Bronchial epithelial cell (primary cell): ENCODE measurements around the gene SOX6. TPM values are rescaled to one million over a fixed set of nuclear protein-coding genes. Genes with fewer than 3 reads are reported as not detected.

Experiments used
- DNase-seq: peaks from one replicate; pipeline ENCODE4 v3.0.0-alpha.2; 2010; ENCODE audit warnings: low read depth
- FAIRE-seq: peaks from 2 replicates; lab custom pipeline; 2011; peaks lifted over from hg19 to GRCh38; lab: Jason Lieb, UNC
- H3K27me3 ChIP-seq: 2 replicates; pipeline ENCODE4 v1.5.1; 2011; ENCODE audit warnings: low read length; ENCODE audit not compliant: control insufficient read depth, insufficient read depth
- H3K36me3 ChIP-seq: 2 replicates; pipeline ENCODE4 v1.5.1; 2011; ENCODE audit warnings: low read length; ENCODE audit not compliant: control insufficient read depth, insufficient read depth
- H3K4me3 ChIP-seq: 2 replicates; pipeline ENCODE4 v1.5.1; 2011; ENCODE audit warnings: mild to moderate bottlenecking, low read depth, low read length, control low read depth
- CTCF ChIP-seq: IDR thresholded peaks from 2 replicates; pipeline ENCODE4 v1.5.1; 2011; ENCODE audit warnings: mild to moderate bottlenecking, moderate library complexity, low read length, control low read depth, inconsistent platforms; ENCODE audit not compliant: insufficient read depth, severe bottlenecking
- total RNA-seq: library from RNA; depleted of rRNA; stranded (reverse); fragments of >200 nt; gene quantifications from 2 replicates; pipeline ENCODE4 v1.2.1, GENCODE V29; 2014

SOX6 gene
- total RNA-seq, 1 donor from 2014 or later = 0.53 TPM

GRCh38 chr11:16089481-16089880 lies 266.9 kb downstream of the SOX6 start:
- DNase-seq (no peak), FAIRE-seq (no peak)
- Histone ChIP-seq H3K36me3 (no peaks in the 10 kb centered on the region), H3K4me3 (no peak overlapping the region), H3K27me3 (no peaks in the 10 kb centered on the region)
- TF ChIP-seq CTCF = no peak

GRCh38 chr11:16088774-16089173 lies 267.6 kb downstream of the SOX6 start:
- no peak for FAIRE-seq
- no peak for DNase-seq
- H3K27me3 ChIP-seq = no peaks in the 10 kb centered on the region
- H3K36me3 ChIP-seq = no peaks in the 10 kb centered on the region
- H3K4me3 ChIP-seq = no peak overlapping the region
- TF ChIP-seq CTCF = no peak

- FAIRE-seq (no peak), DNase-seq (no peak)
- TF ChIP-seq CTCF = no peak
- Histone ChIP-seq H3K4me3 (no peak overlapping the region), H3K27me3 (no peaks in the 10 kb centered on the region), H3K36me3 (no peaks in the 10 kb centered on the region)
Observed at GRCh38 chr11:16087886-16088285, 268.5 kb downstream of the SOX6 start.

- no peak for FAIRE-seq
- Histone ChIP-seq H3K36me3 (no peaks in the 10 kb centered on the region), H3K4me3 (no peak overlapping the region), H3K27me3 (no peaks in the 10 kb centered on the region)
- no peak for DNase-seq
- no peak for TF ChIP-seq CTCF
Observed at GRCh38 chr11:16086229-16086819, 270.0 kb downstream of the SOX6 start.

GRCh38 chr11:16082095-16083055 lies 274.0 kb downstream of the SOX6 start:
- Histone ChIP-seq H3K36me3 (no peaks in the 10 kb centered on the region), H3K4me3 (no peak overlapping the region), H3K27me3 (no peaks in the 10 kb centered on the region)
- no peak for FAIRE-seq
- DNase-seq = peak; percentile 26
- TF ChIP-seq CTCF = no peak
